Neural progenitor cell (in vitro differentiated cells): Measurements from ENCODE around the gene STK38L.

Source experiments
- EZH2 ChIP-seq: fragments of 200-600 bp; sonication (generic); IDR thresholded peaks from 2 replicates; pipeline ENCODE4 v1.6.1; 2017; ENCODE audit warnings: antibody characterized with exemption, mild to moderate bottlenecking, moderate library complexity
- EZH2phosphoT487 ChIP-seq: fragments of 200-600 bp; sonication (generic); IDR thresholded peaks from 2 replicates; pipeline ENCODE4 v1.6.1; 2017; ENCODE audit warnings: antibody characterized with exemption
- TF ChIP-seq, protein P1 (sequence below): fragments of 200-600 bp; sonication (generic); IDR thresholded peaks from 2 replicates; pipeline ENCODE4 v1.5.1; 2017; ENCODE audit warnings: antibody characterized with exemption, mild to moderate bottlenecking

DNA sequence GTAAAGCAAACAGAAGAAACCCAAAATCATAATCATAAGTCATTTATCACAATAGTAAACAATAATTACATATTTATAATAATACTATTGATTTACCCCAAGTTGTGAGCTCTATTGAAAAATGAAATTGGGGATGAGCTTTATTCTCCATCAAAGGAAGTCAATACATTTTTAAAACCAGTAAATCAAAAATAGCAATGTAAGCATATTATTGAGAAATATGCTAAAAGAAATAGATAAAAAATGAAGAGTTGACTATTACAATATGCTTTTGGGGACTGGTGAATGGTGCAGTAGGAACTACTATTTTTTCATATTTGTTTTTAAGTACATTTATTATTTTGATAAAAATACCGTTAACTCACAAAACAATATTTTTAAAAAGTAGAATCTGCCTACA lies 31.2 kb upstream of the STK38L start:
- TF ChIP-seq, protein P1, sequence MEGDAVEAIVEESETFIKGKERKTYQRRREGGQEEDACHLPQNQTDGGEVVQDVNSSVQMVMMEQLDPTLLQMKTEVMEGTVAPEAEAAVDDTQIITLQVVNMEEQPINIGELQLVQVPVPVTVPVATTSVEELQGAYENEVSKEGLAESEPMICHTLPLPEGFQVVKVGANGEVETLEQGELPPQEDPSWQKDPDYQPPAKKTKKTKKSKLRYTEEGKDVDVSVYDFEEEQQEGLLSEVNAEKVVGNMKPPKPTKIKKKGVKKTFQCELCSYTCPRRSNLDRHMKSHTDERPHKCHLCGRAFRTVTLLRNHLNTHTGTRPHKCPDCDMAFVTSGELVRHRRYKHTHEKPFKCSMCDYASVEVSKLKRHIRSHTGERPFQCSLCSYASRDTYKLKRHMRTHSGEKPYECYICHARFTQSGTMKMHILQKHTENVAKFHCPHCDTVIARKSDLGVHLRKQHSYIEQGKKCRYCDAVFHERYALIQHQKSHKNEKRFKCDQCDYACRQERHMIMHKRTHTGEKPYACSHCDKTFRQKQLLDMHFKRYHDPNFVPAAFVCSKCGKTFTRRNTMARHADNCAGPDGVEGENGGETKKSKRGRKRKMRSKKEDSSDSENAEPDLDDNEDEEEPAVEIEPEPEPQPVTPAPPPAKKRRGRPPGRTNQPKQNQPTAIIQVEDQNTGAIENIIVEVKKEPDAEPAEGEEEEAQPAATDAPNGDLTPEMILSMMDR = no peak
- TF ChIP-seq EZH2 = no peak
- no peak for TF ChIP-seq EZH2phosphoT487
